ENCODE results near the gene RARA. TPM values are rescaled to one million over a fixed set of nuclear protein-coding genes. Genes with fewer than 3 reads are reported as not detected.

The RARA gene
- total RNA-seq, 1 donor from 2014 or later, result 38.8 TPM

GRCh38 chr17:40351359-40352236 lies 42.6 kb downstream of the RARA start:
- no peak overlapping the region for H3K27ac ChIP-seq (ENCODE audit: low read depth, low read length)

GRCh38 chr17:40352237-40352778 lies 43.3 kb downstream of the RARA start:
- H3K4me1 ChIP-seq (ENCODE audit: insufficient read depth, low read length), result peaks cover 34% of the 10 kb centered on the region
- H3K4me2 ChIP-seq (ENCODE audit: low read length), result no peak overlapping the region
- H3K27ac ChIP-seq (ENCODE audit: low read depth, low read length), result no peak overlapping the region
- H3K79me2 ChIP-seq (ENCODE audit: insufficient read depth, low read length), result peaks cover 39% of the 10 kb centered on the region
- DNase-seq (ENCODE audit: low read depth) (no peak), FAIRE-seq (no peak)
- peaks cover 25% of the 10 kb centered on the region for H3K36me3 ChIP-seq (ENCODE audit: insufficient read depth, low read length)
- no peak for TF ChIP-seq EZH2 (IDR thresholded peaks at IDR 0.05; ENCODE audit: insufficient read depth, low read length)
- TF ChIP-seq, protein P1, sequence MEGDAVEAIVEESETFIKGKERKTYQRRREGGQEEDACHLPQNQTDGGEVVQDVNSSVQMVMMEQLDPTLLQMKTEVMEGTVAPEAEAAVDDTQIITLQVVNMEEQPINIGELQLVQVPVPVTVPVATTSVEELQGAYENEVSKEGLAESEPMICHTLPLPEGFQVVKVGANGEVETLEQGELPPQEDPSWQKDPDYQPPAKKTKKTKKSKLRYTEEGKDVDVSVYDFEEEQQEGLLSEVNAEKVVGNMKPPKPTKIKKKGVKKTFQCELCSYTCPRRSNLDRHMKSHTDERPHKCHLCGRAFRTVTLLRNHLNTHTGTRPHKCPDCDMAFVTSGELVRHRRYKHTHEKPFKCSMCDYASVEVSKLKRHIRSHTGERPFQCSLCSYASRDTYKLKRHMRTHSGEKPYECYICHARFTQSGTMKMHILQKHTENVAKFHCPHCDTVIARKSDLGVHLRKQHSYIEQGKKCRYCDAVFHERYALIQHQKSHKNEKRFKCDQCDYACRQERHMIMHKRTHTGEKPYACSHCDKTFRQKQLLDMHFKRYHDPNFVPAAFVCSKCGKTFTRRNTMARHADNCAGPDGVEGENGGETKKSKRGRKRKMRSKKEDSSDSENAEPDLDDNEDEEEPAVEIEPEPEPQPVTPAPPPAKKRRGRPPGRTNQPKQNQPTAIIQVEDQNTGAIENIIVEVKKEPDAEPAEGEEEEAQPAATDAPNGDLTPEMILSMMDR (IDR thresholded peaks at IDR 0.05; ENCODE audit: insufficient read depth, low read depth, low read length), result no peak
- peaks cover 38% of the 10 kb centered on the region for H3K4me1 Mint-ChIP-seq (ENCODE audit: low read depth, unreplicated experiment)
- no peaks in the 10 kb centered on the region for H3K9me3 ChIP-seq (ENCODE audit: insufficient read depth, low read depth, low read length)
- no peak overlapping the region for H2AFZ ChIP-seq (ENCODE audit: low read depth, low read length)
- no peak overlapping the region for H3K9ac ChIP-seq (ENCODE audit: low read length)
- H3K27ac Mint-ChIP-seq (ENCODE audit: unreplicated experiment), result peak overlapping the region; percentile 27
- no peaks in the 10 kb centered on the region for H3K27me3 ChIP-seq (ENCODE audit: insufficient read depth, low read length)
- H3K36me3 Mint-ChIP-seq (ENCODE audit: low read depth, unreplicated experiment), result peaks cover 15% of the 10 kb centered on the region
- H3K9me3 Mint-ChIP-seq (ENCODE audit: unreplicated experiment), result no peaks in the 10 kb centered on the region
- H4K20me1 ChIP-seq (ENCODE audit: insufficient read depth, low read length), result peaks cover 73% of the 10 kb centered on the region
- H3K4me3 Mint-ChIP-seq (ENCODE audit: unreplicated experiment), result peak overlapping the region; percentile 24
- H3K4me3 ChIP-seq (ENCODE audit: insufficient read depth, low read depth, low read length), result no peak overlapping the region
- no peaks in the 10 kb centered on the region for H3K27me3 Mint-ChIP-seq (ENCODE audit: low read depth, unreplicated experiment)

More at GRCh38 chr17:40351359-40352236, 42.6 kb downstream of the RARA start:
- Histone ChIP-seq H3K27me3 (ENCODE audit: insufficient read depth, low read length) (no peaks in the 10 kb centered on the region), H3K9ac (ENCODE audit: low read length) (no peak overlapping the region), H3K79me2 (ENCODE audit: insufficient read depth, low read length) (peaks cover 46% of the 10 kb centered on the region), H3K4me2 (ENCODE audit: low read length) (no peak overlapping the region), H3K4me3 (ENCODE audit: insufficient read depth, low read depth, low read length) (no peak overlapping the region), H3K9me3 (ENCODE audit: insufficient read depth, low read depth, low read length) (no peaks in the 10 kb centered on the region), H2AFZ (ENCODE audit: low read depth, low read length) (no peak overlapping the region), H4K20me1 (ENCODE audit: insufficient read depth, low read length) (peaks cover 80% of the 10 kb centered on the region), H3K36me3 (ENCODE audit: insufficient read depth, low read length) (peaks cover 25% of the 10 kb centered on the region), H3K4me1 (ENCODE audit: insufficient read depth, low read length) (peaks cover 41% of the 10 kb centered on the region)
- no peak overlapping the region for H3K27ac Mint-ChIP-seq (ENCODE audit: unreplicated experiment)
- H3K9me3 Mint-ChIP-seq (ENCODE audit: unreplicated experiment), result no peaks in the 10 kb centered on the region
- H3K27me3 Mint-ChIP-seq (ENCODE audit: low read depth, unreplicated experiment), result no peaks in the 10 kb centered on the region
- FAIRE-seq (no peak), DNase-seq (ENCODE audit: low read depth) (no peak)
- TF ChIP-seq, protein P1 (IDR thresholded peaks at IDR 0.05; ENCODE audit: insufficient read depth, low read depth, low read length), result no peak
- TF ChIP-seq EZH2 (IDR thresholded peaks at IDR 0.05; ENCODE audit: insufficient read depth, low read length), result no peak
- peaks cover 45% of the 10 kb centered on the region for H3K4me1 Mint-ChIP-seq (ENCODE audit: low read depth, unreplicated experiment)
- H3K4me3 Mint-ChIP-seq (ENCODE audit: unreplicated experiment), result peak overlapping the region; percentile 45
- peaks cover 15% of the 10 kb centered on the region for H3K36me3 Mint-ChIP-seq (ENCODE audit: low read depth, unreplicated experiment)
